ENCODE data around the gene TEX52.

The TEX52 gene

GRCh38 chr12:2893007-2893406 is 36.2 kb upstream of the TEX52 start:
- peaks cover 11% of the 10 kb centered on the region for H3K36me3 ChIP-seq (ENCODE audit: insufficient read depth, low read length)
- TF ChIP-seq EZH2 (IDR thresholded peaks at IDR 0.05; ENCODE audit: borderline replicate concordance, low read depth, low read length, severe bottlenecking) (no peak), CTCF (IDR thresholded peaks at IDR 0.05; ENCODE audit: borderline replicate concordance, extremely low read depth, low read length, poor library complexity, severe bottlenecking) (no peak)
- DNase-seq (no peak), ATAC-seq (ENCODE audit: insufficient read depth, low read depth) (no peak)
- no peaks in the 10 kb centered on the region for H3K27me3 ChIP-seq (ENCODE audit: insufficient read depth, low read length, poor library complexity)
- H4K20me1 ChIP-seq (ENCODE audit: insufficient read depth, low read length): no peaks in the 10 kb centered on the region; the same call in 1 of the 2 replicates
- H3K4me3 ChIP-seq (ENCODE audit: low read depth in 1 of 2, low read length in 2 of 2): no peak overlapping the region
- no peaks in the 10 kb centered on the region for H3K9me3 ChIP-seq (ENCODE audit: insufficient read depth, low read length, severe bottlenecking)
- H3K4me1 ChIP-seq (ENCODE audit: insufficient read depth, low read length): peaks cover 23% of the 10 kb centered on the region
- no peak overlapping the region for H2AFZ ChIP-seq (ENCODE audit: low read depth, low read length)
- H3K27ac ChIP-seq (ENCODE audit: low read length): no peak overlapping the region
- no peak overlapping the region for H3K9ac ChIP-seq (ENCODE audit: low read depth, low read length)
- peaks cover 26% of the 10 kb centered on the region for H3K79me2 ChIP-seq (ENCODE audit: insufficient read depth, low read length)
- H3K4me2 ChIP-seq (ENCODE audit: insufficient read depth, low read length): no peak overlapping the region

GRCh38 chr12:2892246-2892645 is 35.4 kb upstream of the TEX52 start:
- H3K9ac ChIP-seq (ENCODE audit: low read depth, low read length): no peak overlapping the region
- H3K4me3 ChIP-seq (ENCODE audit: low read depth in 1 of 2, low read length in 2 of 2): 0 out of 4 replicates have a peak overlapping the region, but pooled peaks of 1 of the 2 experiments have one; percentile 87

GRCh38 chr12:2891240-2892053 is 34.6 kb upstream of the TEX52 start:
- Histone ChIP-seq H2AFZ (ENCODE audit: low read depth, low read length) (peak overlapping the region; percentile 93), H3K27ac (ENCODE audit: low read length) (peak overlapping the region; percentile 69), H3K36me3 (ENCODE audit: insufficient read depth, low read length) (peaks cover 26% of the 10 kb centered on the region), H3K9ac (ENCODE audit: low read depth, low read length) (peak overlapping the region; percentile 67), H4K20me1 (ENCODE audit: insufficient read depth, low read length) (no peaks in the 10 kb centered on the region; the same call in 1 of the 2 replicates), H3K4me2 (ENCODE audit: insufficient read depth, low read length) (peak overlapping the region; percentile 68), H3K9me3 (ENCODE audit: insufficient read depth, low read length, severe bottlenecking) (no peaks in the 10 kb centered on the region), H3K4me1 (ENCODE audit: insufficient read depth, low read length) (peaks cover 23% of the 10 kb centered on the region), H3K27me3 (ENCODE audit: insufficient read depth, low read length, poor library complexity) (no peaks in the 10 kb centered on the region), H3K4me3 (ENCODE audit: low read depth in 1 of 2, low read length in 2 of 2) (peak overlapping the region; percentile 83 to 87; a peak in 3 of 4 replicates), H3K79me2 (ENCODE audit: insufficient read depth, low read length) (peaks cover 28% of the 10 kb centered on the region)
- TF ChIP-seq EZH2 (IDR thresholded peaks at IDR 0.05; ENCODE audit: borderline replicate concordance, low read depth, low read length, severe bottlenecking) (no peak), CTCF (IDR thresholded peaks at IDR 0.05; ENCODE audit: borderline replicate concordance, extremely low read depth, low read length, poor library complexity, severe bottlenecking) (no peak)
- peak; percentile 39 for DNase-seq
- ATAC-seq (ENCODE audit: insufficient read depth, low read depth): peak; percentile 14

More at GRCh38 chr12:2892246-2892645, 35.4 kb upstream of the TEX52 start:
- Histone ChIP-seq H3K27me3 (ENCODE audit: insufficient read depth, low read length, poor library complexity) (no peaks in the 10 kb centered on the region), H3K27ac (ENCODE audit: low read length) (no peak overlapping the region), H4K20me1 (ENCODE audit: insufficient read depth, low read length) (no peaks in the 10 kb centered on the region; the same call in 1 of the 2 replicates), H3K4me1 (ENCODE audit: insufficient read depth, low read length) (peaks cover 23% of the 10 kb centered on the region), H3K4me2 (ENCODE audit: insufficient read depth, low read length) (peak overlapping the region; percentile 68; the same call in 1 of the 2 replicates), H3K9me3 (ENCODE audit: insufficient read depth, low read length, severe bottlenecking) (no peaks in the 10 kb centered on the region), H2AFZ (ENCODE audit: low read depth, low read length) (no peak overlapping the region), H3K36me3 (ENCODE audit: insufficient read depth, low read length) (peaks cover 18% of the 10 kb centered on the region), H3K79me2 (ENCODE audit: insufficient read depth, low read length) (peaks cover 22% of the 10 kb centered on the region)
- DNase-seq (no peak), ATAC-seq (ENCODE audit: insufficient read depth, low read depth) (no peak)
- TF ChIP-seq EZH2 (IDR thresholded peaks at IDR 0.05; ENCODE audit: borderline replicate concordance, low read depth, low read length, severe bottlenecking) (no peak), CTCF (IDR thresholded peaks at IDR 0.05; ENCODE audit: borderline replicate concordance, extremely low read depth, low read length, poor library complexity, severe bottlenecking) (no peak)

Data from DND-41 (cell line).